ENCODE measurements around the gene PURA. TPM values are rescaled to one million over a fixed set of nuclear protein-coding genes. Genes with fewer than 3 reads are reported as not detected.

The PURA gene
- total and polyA plus RNA-seq, 2 donors (not counting 3 experiments of a cell fraction or from before 2014, with no cell fraction given): 1.3 to 8.2 TPM

DNA sequence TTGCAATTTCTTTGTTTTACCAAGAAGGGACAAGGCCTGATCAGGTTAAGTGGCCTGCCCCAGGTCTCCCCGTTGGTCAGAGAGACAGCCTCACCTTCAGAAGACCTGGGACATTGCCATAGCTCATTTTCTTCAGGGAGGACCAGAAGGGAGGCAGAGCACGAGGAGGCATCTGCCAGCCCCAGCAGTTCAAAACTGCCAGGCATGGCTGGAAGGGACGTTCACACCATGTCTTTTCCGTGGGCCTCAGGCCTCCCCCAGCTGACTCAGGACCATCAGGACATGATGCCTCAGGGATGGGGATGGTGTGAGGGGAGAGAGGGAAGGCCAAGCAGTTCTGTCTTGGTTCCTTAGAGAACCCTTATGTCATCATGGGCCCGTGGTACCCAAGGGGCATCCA lies 28.3 kb downstream of the PURA start:
- dilution Hi-C loops (cut with MboI; ENCODE audit: extremely low pct_ligation_motif_present, low sequenced_read_pairs) (no loop called here), intact Hi-C loops (cut with micrococcal nuclease) (no loop called here)
- Histone ChIP-seq H3K27me3 (ENCODE audit: control insufficient read depth in 2 of 2, insufficient read depth in 2 of 2, low read length in 2 of 2) (peaks cover 0 to 3% of the 10 kb centered on the region in 2 experiments), H3K4me3 (replicated peaks in 1 of 3; ENCODE audit: insufficient read depth in 1 of 3, low read depth in 1 of 3, low read length in 3 of 3) (no peak overlapping the region), H3K9ac (replicated peaks; ENCODE audit: extremely low read depth, insufficient read depth, low read length) (no peak overlapping the region), H3K9me3 (replicated peaks; ENCODE audit: control insufficient read depth, insufficient read depth, low read length) (no peaks in the 10 kb centered on the region), H2AFZ (ENCODE audit: low read depth, low read length) (no peak overlapping the region), H3K79me2 (ENCODE audit: control insufficient read depth, insufficient read depth, low read length) (no peaks in the 10 kb centered on the region), H4K20me1 (replicated peaks; ENCODE audit: control insufficient read depth, extremely low read depth, insufficient read depth, low read length) (no peaks in the 10 kb centered on the region), H3K4me1 (ENCODE audit: control insufficient read depth, extremely low read depth, insufficient read depth, low read length) (no peaks in the 10 kb centered on the region), H3K9me1 (replicated peaks; ENCODE audit: control insufficient read depth, extremely low read depth, insufficient read depth, low read length) (no peaks in the 10 kb centered on the region), H3K36me3 (ENCODE audit: control insufficient read depth in 2 of 2, extremely low read depth in 1 of 2, insufficient read depth in 2 of 2, low read length in 2 of 2) (no peaks in the 10 kb centered on the region), H3K4me2 (ENCODE audit: insufficient read depth, low read length) (no peak overlapping the region), H3K27ac (ENCODE audit: insufficient read depth, low read depth, low read length) (no peak overlapping the region)
- POLR2A ChIA-PET: no interaction called here
- DNase-seq (ENCODE audit: low read depth, low spot score) (no peak), FAIRE-seq (no peak)
- TF ChIP-seq GATA2 (IDR thresholded peaks at IDR 0.05; ENCODE audit: insufficient read depth, insufficient read length, low read depth, low read length): no peak
- no peak for TF ChIP-seq EZH2 (IDR thresholded peaks at IDR 0.05; ENCODE audit: borderline replicate concordance, low read depth, low read length, severe bottlenecking)
- no peak for TF ChIP-seq MAX (IDR thresholded peaks at IDR 0.05; ENCODE audit: insufficient read depth, insufficient read length)
- no peak for TF ChIP-seq CTCF (IDR thresholded peaks at IDR 0.05; ENCODE audit: extremely low read depth in 1 of 2, insufficient read depth in 1 of 2, low read depth in 1 of 2, low read length in 2 of 2)
- no peak for TF ChIP-seq JUN (IDR thresholded peaks at IDR 0.05; ENCODE audit: borderline replicate concordance, insufficient read depth, insufficient read length, low read depth)
- no peak for TF ChIP-seq POLR2A (IDR thresholded peaks at IDR 0.05; ENCODE audit: low read depth, low read length)
- TF ChIP-seq MYC (IDR thresholded peaks at IDR 0.05; ENCODE audit: low read depth, low read length): no peak
- CTCF ChIA-PET: interaction anchor here (0.9 to 6.6 kb wide), 6 partner anchors 9 to 355 kb away, joined by 3 to 379 read pairs (median 16); no protein-coding TSS in a partner anchor
- BruUV-seq (replicated peaks): no TSS peak
